ENCODE data around the gene KRT38. TPM values are rescaled to one million over a fixed set of nuclear protein-coding genes. Genes with fewer than 3 reads are reported as not detected.
"Not testable (repeated sequence)": the region's sequence is repeated elsewhere in the genome, so short reads cannot be mapped to it uniquely, and the experiment has no call there.

Gene KRT38
- polyA plus RNA-seq, 4 donors, result not detected

DNA sequence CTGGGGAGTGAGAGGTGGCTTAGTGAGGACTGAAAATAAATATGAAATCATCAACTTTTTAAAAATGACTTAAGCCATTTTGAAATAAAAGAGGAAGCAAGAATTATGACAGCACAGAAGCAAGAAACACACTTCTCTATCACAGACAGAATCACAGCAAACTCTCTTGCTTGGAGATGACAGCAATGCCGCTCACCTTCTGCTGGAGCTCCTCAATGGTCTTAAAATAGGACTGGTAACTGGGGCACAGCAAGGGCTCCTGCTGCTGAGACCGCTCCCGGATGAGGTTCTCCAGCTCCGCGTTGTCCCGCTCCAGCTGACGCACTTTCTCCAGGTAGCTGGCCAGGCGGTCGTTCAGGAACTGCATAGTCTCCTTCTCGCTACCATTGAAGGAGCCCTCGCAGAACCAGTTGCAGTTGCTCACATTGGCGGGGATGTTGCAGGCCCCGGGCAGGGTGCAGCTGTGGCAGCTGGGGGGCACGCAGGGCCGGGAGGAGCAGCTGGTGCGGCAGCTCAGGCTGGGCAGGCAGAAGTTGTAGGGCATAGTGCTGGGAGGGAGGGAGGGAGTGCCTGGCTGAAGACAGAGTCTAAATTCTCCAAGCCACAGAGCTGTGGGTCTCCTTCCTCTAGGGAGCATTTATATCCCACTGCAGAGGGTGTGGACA, 43.7 kb downstream of the KRT38 start, which contains the start of gene KRT31:
KRT31 (minus strand) TSS at position 613 of the 665 bp plus-strand sequence; CDS start at position 544, 69 bp downstream.
- no peak for DNase-seq (ENCODE audit: low read depth in 4 of 4, low spot score in 3 of 4)

DNA sequence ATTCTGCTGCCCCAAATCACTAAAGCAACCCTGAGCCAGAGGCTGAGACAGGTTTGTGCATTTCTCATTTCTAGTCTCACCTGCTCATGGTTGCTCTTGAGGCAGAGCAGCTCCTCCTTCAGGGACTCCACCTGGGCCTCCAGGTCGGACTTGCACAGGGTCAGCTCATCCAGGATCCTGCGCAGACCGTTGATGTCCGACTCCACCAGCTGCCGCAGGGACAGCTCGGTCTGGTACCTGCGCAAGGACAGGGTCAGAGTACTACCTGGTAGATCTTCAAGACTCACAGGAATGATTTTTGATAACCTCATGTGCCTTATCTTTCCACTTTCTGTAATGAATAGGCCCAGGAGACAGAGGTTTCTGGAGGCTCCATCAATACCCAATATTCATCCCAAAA, 44.4 kb downstream of the KRT38 start:
- DNase-seq (ENCODE audit: low read depth in 4 of 4, low spot score in 3 of 4), result no peak

DNA sequence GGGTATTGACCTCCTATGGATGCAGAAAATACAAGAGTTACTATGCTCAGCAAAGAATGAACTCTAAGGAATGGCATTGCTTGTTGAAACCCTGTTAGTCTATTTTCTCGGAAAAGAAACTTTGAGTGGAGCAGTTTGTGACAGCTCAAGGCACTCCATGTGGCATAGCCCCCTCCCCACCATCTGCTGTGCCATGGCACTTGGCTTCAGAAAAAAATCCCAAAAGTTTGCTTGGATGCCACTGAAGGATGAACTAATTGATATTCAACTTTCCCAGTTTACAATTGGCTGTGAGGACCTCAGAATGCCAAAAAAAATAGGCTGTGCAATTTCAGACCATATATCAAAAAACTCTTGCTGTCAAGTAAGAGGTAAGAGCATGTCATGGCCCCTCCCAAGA, 45.2 kb downstream of the KRT38 start:
- DNase-seq (ENCODE audit: low read depth in 4 of 4, low spot score in 3 of 4), result no peak

DNA sequence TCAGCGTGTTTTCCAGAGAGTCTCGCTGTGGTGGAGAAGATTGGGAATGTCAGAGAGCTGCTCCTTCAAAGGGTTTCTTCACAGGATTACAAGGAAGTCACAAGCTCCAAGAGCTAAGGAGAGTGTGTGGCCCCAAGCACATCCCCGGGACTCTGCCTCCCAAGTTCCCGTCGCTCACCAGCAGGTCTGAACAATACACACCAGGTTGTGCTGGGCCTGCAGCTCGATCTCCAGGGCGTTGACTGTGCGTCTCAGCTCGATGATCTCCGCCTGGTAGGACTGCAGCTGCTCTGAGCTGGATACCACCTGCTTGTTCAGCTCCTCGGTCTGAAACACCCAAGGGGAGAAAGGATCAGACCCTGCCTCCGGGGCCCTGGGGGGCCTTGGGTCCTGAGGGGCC, 45.7 kb downstream of the KRT38 start:
- not testable (repeated sequence) for DNase-seq (ENCODE audit: low read depth in 4 of 4, low spot score in 3 of 4)

DNA sequence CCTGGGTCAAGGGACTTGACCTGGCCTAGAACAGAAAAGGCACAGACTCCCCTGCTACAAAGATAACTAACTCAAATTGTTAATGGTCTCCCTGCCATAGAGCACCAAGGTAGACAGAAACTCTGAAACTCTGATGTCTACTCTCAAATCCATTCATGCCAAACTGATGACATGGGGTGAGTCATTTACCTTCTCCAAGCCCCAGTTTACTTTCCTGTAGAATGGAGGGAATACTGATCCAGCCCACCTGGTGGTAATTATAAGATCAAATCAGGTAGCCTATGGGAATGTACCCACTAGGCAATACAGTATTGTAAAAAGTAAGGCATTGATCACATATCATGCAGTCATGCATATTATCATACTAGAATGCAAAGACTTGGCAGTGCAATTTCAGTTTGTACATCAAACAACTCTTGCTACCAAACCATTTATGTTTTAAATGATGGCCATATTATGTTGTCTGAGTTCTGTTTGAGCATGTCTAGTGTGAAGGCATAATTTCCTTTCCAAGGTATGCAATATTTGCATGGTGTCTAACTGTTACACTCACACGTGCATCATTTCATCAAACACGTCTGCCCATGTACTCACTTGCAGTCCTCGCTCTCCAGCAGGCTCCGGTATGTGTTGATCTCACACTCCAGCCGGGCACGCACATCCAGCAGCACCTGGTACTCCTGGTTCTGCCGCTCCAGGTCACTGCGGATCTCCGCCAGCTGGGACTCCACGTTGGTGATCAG, 46.4 kb downstream of the KRT38 start:
- no peak for DNase-seq (ENCODE audit: low read depth in 4 of 4, low spot score in 3 of 4)

DNA sequence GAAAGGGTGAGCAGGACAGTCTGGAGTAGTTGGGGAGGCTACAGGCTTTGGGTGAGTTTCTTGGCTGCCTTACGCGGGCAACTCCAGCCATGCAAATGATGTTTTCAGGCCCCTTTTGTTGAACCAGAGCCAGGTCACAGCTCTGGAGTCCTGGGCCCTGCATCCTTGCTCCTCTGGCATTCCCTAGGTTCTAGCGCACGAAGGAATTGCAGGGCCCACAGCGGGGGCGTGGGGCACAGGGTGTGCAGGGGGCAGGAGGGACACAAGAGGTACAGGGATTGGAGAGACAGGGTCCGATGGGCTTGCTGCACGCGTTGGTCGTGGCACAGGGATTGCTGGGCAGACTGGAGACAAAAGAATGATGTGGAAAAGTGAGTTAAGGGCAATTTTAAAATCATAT, 47.0 kb downstream of the KRT38 start:
- DNase-seq (ENCODE audit: low read depth in 4 of 4, low spot score in 3 of 4), result no peak

GRCh38 chr17:41393294-41393693, 47.5 kb downstream of the KRT38 start:
- no peak for DNase-seq (ENCODE audit: low read depth in 4 of 4, low spot score in 3 of 4)

DNA sequence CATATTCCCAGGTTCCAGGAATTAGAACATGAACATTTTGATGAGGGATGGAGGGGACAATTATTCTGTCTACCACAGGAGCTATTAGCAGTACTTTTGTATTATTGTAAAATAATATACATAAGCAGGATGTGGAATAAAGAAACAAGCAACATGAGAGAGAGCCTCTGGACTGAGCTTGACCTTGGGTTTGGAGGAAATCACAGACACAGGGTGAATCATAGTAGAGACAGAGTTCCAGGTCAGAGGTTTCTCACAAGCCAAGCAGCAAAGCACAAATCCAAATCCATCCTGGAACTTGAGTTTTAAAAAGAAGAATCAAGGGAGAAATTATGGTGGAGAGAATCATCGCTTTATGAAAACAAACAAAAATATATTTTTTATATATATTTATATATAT, 48.5 kb downstream of the KRT38 start:
- DNase-seq (ENCODE audit: low read depth in 4 of 4, low spot score in 3 of 4), result no peak

DNA sequence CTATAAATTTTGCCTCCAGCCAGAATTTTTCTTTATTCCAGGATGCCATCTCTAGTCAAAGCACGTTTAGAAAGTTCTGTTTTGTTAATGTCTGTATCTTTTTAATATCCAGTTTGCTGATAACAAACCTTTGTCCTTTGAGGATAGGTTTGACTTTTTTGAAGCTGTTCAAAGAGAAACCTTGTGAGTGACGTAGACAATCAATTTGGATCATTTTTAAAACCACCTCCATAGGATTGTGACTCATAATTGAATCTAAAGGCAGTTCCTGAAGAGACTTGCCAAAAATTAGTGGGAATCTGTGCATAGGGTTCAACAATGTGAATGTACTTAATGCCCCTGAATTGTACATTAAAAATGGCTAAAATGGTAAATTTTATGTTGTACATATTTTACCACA, 49.2 kb downstream of the KRT38 start:
- DNase-seq (ENCODE audit: low read depth in 4 of 4, low spot score in 3 of 4), result no peak

DNA sequence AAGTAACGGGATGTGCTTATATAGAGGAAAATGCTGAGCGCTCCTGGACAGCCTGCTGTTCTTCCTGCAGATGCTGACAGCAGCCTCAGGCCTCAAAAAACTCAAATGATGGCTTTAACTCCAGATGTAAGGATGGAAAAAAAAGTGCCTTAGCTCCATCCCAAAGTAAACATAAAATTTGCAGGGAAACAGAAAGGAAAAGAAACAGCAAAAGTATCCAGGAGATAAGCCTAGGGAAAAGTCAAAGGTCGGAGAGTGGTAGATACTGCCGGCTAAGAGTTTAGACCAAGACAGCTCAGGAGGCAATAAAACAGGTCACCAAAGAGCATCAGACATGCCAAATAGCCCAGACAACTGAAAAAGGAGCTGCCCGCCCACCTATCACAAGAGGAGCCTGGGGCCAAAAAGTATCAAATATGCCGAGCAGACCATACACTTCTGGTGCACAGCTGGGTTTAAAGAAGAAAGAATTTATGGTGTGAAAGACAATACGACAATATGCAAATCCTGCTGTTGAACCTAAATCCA, 50.3 kb downstream of the KRT38 start:
- DNase-seq (ENCODE audit: low read depth in 4 of 4, low spot score in 3 of 4), result no peak

DNA sequence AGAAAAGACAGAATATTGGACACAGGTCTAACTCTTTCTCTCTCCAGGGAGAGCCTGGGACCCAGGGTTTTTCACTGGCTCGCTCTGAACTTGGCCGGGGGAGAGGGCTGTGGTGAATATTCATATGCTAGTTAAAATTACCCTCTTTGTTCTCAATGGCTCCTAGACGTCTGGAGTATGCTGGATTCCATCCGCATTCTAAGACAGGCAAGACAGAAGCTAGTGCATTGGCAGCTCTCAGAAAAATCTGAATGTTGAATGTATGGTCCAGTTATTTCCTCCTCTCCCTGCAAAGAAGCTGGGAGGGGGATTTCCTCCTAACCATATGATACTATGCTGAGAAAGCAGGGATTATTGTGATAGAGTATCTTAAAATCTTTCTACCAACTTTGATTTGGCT, 53.1 kb downstream of the KRT38 start:
- DNase-seq (ENCODE audit: low read depth in 4 of 4, low spot score in 3 of 4), result no peak

DNA sequence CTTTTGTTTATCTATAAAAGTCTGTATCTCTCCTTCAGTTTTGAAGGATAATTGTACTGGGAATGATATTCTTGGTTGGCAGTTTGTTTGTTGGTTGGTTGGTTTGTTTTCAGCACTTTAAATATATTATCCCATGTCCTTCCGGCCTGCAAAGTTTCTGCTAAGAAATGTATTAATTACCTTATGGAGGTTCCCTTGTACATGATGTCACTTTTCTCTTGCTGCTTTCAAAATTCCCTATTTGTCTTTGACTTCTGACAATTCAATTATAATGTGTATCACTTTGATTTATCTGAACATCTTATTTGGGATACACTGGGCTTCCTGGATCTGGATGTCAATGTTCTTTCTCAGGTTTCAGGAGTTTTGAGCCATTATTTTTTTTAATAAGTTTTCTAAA, 54.6 kb downstream of the KRT38 start:
- no peak for DNase-seq (ENCODE audit: low read depth in 4 of 4, low spot score in 3 of 4)

Other genes with a start within 250 kb of the KRT38 start
- not detected for gene KRTAP9-2, start 214.3 kb downstream of the KRT38 start, polyA plus RNA-seq (ENCODE audit: insufficient read length in 4 of 4)
- gene KRTAP9-3, start 208.5 kb downstream of the KRT38 start, polyA plus RNA-seq (ENCODE audit: insufficient read length in 4 of 4), result not detected
- gene KRTAP9-8, start 203.0 kb downstream of the KRT38 start, polyA plus RNA-seq (ENCODE audit: insufficient read length in 4 of 4), result not detected
- not detected for gene KRTAP9-4, start 191.3 kb downstream of the KRT38 start, polyA plus RNA-seq (ENCODE audit: insufficient read length in 4 of 4)
- not detected for gene KRTAP9-9, start 185.6 kb downstream of the KRT38 start, polyA plus RNA-seq (ENCODE audit: insufficient read length in 4 of 4)
- gene KRTAP9-6, start 175.6 kb downstream of the KRT38 start, polyA plus RNA-seq (ENCODE audit: insufficient read length in 4 of 4), result under 1 TPM in 1 of 4 donors, not detected in 3; 0.05 TPM
- not detected for gene KRTAP9-7, start 165.3 kb downstream of the KRT38 start, polyA plus RNA-seq (ENCODE audit: insufficient read length in 4 of 4)
- gene KRTAP29-1, start 138.1 kb downstream of the KRT38 start, polyA plus RNA-seq (ENCODE audit: insufficient read length in 4 of 4), result not detected
- not detected for gene KRTAP16-1, start 131.7 kb downstream of the KRT38 start, polyA plus RNA-seq (ENCODE audit: insufficient read length in 4 of 4)
- gene KRTAP17-1, start 125.3 kb downstream of the KRT38 start, polyA plus RNA-seq (ENCODE audit: insufficient read length in 4 of 4), result not detected
- gene KRT33A, start 90.2 kb downstream of the KRT38 start, polyA plus RNA-seq (ENCODE audit: insufficient read length in 4 of 4), result not detected
- gene KRT33B, start 71.2 kb downstream of the KRT38 start, polyA plus RNA-seq (ENCODE audit: insufficient read length in 4 of 4), result under 1 TPM in 1 of 4 donors, not detected in 3; 0.03 TPM
- gene KRT34, start 58.7 kb downstream of the KRT38 start, polyA plus RNA-seq (ENCODE audit: insufficient read length in 4 of 4), result not detected
- gene KRT31, start 43.4 kb downstream of the KRT38 start, polyA plus RNA-seq (ENCODE audit: insufficient read length in 4 of 4), result not detected
- not detected for gene KRT37, start 16.4 kb downstream of the KRT38 start, polyA plus RNA-seq (ENCODE audit: insufficient read length in 4 of 4)
- not detected for gene KRT32, start 26.4 kb upstream of the KRT38 start, polyA plus RNA-seq (ENCODE audit: insufficient read length in 4 of 4)
- gene KRT35, start 40.2 kb upstream of the KRT38 start, polyA plus RNA-seq (ENCODE audit: insufficient read length in 4 of 4), result under 1 TPM in 1 of 4 donors, not detected in 3; 0.06 TPM
- gene KRT36, start 48.9 kb upstream of the KRT38 start, polyA plus RNA-seq (ENCODE audit: insufficient read length in 4 of 4), result not detected
- gene KRT13, start 64.6 kb upstream of the KRT38 start, polyA plus RNA-seq (ENCODE audit: insufficient read length in 4 of 4), result 1 to 10 TPM in 2 of 4 donors, under 1 TPM in 2; 0.21 to 6.2 (median 1.2) TPM
- 1 to 10 TPM in 2 of 4 donors, under 1 TPM in 2; 0.68 to 2.9 (median 1.2) TPM for gene KRT15, start 77.9 kb upstream of the KRT38 start, polyA plus RNA-seq (ENCODE audit: insufficient read length in 4 of 4)
- 100 to 1,000 TPM; 143 to 231 (median 189) TPM for gene KRT19, start 87.3 kb upstream of the KRT38 start, polyA plus RNA-seq (ENCODE audit: insufficient read length in 4 of 4)
- gene KRT9, start 131.1 kb upstream of the KRT38 start, polyA plus RNA-seq (ENCODE audit: insufficient read length in 4 of 4), result not detected
- gene KRT14, start 145.9 kb upstream of the KRT38 start, polyA plus RNA-seq (ENCODE audit: insufficient read length in 4 of 4), result under 1 TPM; 0.14 to 0.44 (median 0.26) TPM
- under 1 TPM in 1 of 4 donors, not detected in 3; 0.09 TPM for gene KRT16, start 171.8 kb upstream of the KRT38 start, polyA plus RNA-seq (ENCODE audit: insufficient read length in 4 of 4)
- 1 to 10 TPM; 1.2 to 4.0 (median 1.9) TPM for gene KRT17, start 183.6 kb upstream of the KRT38 start, polyA plus RNA-seq (ENCODE audit: insufficient read length in 4 of 4)
- gene EIF1, start 247.9 kb upstream of the KRT38 start, polyA plus RNA-seq (ENCODE audit: insufficient read length in 4 of 4), result 100 to 1,000 TPM; 762 to 798 (median 768) TPM

Measured in right renal pelvis (tissue), 4 donors.